ENCODE data around the gene UBE2Q2.
"Not testable (repeated sequence)": the region's sequence is repeated elsewhere in the genome, so short reads cannot be mapped to it uniquely, and the experiment has no call there.

UBE2Q2 gene

GRCh38 chr15:75862796-75863195, 19.5 kb downstream of the UBE2Q2 start:
- Histone ChIP-seq H3K4me2 (ENCODE audit: low read length) (no peak overlapping the region), H3K36me3 (ENCODE audit: control insufficient read depth, insufficient read depth, low read length) (no peaks in the 10 kb centered on the region), H3K4me3 (ENCODE audit: low read depth, low read length) (no peak overlapping the region), H3K9me3 (ENCODE audit: control insufficient read depth, low read length) (no peaks in the 10 kb centered on the region), H3K4me1 (no peaks in the 10 kb centered on the region), H3K27me3 (ENCODE audit: control insufficient read depth, insufficient read depth, low read length) (no peaks in the 10 kb centered on the region), H3K79me2 (no peaks in the 10 kb centered on the region), H3K9ac (no peak overlapping the region), H3K27ac (no peak overlapping the region), H2AFZ (no peak overlapping the region)
- no peak for TF ChIP-seq CTCF (IDR thresholded peaks at IDR 0.05)

DNA sequence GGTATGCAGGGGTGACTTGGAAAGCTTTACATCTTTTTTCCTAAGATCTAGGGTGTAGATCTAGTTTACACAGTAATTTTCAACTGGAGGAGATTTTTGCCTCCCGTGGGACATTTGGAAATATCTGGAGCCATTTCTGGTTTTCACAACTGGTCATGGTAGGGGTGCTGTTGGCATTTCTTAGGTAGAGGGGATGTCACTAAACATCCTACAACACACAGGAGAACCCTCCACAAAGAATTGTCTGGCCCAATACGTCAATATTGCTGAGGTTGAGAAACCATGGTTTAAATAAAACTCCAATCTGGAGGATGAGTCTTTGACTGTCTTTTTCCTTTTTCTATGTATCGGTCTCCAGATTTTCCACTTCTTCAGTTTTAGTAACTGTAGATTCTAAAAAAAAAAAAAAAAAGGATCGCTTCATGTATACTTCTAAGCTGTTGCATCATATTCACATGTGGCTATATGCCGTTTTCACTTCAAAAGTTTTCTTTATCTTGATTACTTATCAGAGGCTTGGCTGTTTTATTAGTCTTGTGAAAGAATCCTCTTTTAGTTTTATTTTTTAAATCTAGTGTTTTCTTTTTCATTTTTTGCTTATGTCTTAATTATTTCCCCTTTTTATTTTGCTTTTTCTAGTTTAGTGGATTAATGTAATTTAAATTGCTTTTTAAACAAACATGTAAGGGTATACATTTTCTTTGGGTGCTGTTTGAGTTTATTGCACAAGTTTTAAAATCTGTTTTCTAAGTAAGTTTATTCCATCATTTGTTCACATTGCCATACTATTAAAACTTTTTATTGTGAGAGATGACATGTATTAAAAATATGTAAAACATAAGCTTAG, 21.2 kb downstream of the UBE2Q2 start:
- Histone ChIP-seq H3K4me3 (ENCODE audit: low read depth, low read length) (no peak overlapping the region), H2AFZ (no peak overlapping the region), H3K9ac (no peak overlapping the region), H3K4me1 (no peaks in the 10 kb centered on the region), H3K27ac (no peak overlapping the region), H3K9me3 (ENCODE audit: control insufficient read depth, low read length) (no peaks in the 10 kb centered on the region), H3K4me2 (ENCODE audit: low read length) (no peak overlapping the region), H3K36me3 (ENCODE audit: control insufficient read depth, insufficient read depth, low read length) (no peaks in the 10 kb centered on the region), H3K27me3 (ENCODE audit: control insufficient read depth, insufficient read depth, low read length) (no peaks in the 10 kb centered on the region), H3K79me2 (no peaks in the 10 kb centered on the region)
- no peak for TF ChIP-seq CTCF (IDR thresholded peaks at IDR 0.05)

DNA sequence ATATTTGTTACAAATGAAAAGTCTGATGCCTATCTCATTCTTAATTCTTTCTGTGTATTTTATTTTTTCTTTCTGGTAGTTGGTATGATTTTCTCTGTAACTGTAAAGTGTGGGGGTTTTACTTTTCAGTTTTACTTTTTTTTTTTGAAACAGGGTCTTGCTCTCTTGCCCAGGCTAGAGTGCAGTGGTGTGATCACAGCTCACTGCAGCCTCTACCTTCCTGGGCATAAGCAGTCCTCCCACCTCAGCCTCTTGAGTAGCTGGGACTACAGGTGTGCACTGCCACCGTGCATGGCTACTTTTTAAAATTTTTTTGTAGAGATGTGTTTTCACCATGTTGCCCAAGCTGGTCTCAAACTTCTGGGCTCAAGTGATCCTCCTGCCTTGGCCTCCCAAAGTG, 22.8 kb downstream of the UBE2Q2 start:
- H3K27ac ChIP-seq; H3K4me3 ChIP-seq (ENCODE audit: low read depth, low read length); H2AFZ ChIP-seq; H3K9me3 ChIP-seq (ENCODE audit: control insufficient read depth, low read length); H3K4me1 ChIP-seq; H3K4me2 ChIP-seq (ENCODE audit: low read length); H3K79me2 ChIP-seq; H3K9ac ChIP-seq; H3K36me3 ChIP-seq (ENCODE audit: control insufficient read depth, insufficient read depth, low read length); H3K27me3 ChIP-seq (ENCODE audit: control insufficient read depth, insufficient read depth, low read length): not testable (repeated sequence)

- Histone ChIP-seq H3K27ac (no peak overlapping the region), H3K9me3 (ENCODE audit: control insufficient read depth, low read length) (no peaks in the 10 kb centered on the region)
Measured at GRCh38 chr15:75866916-75867315, 23.7 kb downstream of the UBE2Q2 start.

DNA sequence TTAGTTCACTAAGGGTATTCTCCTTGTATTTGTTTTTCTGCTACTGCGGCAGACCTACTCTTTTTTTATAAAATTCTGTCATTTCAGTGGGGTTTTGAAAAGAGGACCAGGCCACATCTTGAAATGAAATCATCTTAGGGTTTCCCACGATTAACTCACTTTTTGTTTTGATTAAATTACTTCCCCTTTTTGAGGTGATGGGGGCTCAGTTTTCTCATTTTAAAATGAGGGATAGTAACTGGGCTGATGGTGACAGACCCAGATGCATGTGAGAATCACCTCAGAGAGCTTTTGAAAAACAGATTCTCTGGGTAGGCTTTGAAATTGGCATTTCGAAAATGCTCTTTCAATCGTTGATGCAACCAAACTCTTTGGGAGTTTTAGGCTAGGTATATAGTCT, 24.2 kb downstream of the UBE2Q2 start:
- Histone ChIP-seq H3K79me2 (no peaks in the 10 kb centered on the region), H3K4me3 (ENCODE audit: low read depth, low read length) (no peak overlapping the region), H3K9ac (no peak overlapping the region), H3K9me3 (ENCODE audit: control insufficient read depth, low read length) (no peaks in the 10 kb centered on the region), H3K27me3 (ENCODE audit: control insufficient read depth, insufficient read depth, low read length) (no peaks in the 10 kb centered on the region), H3K27ac (no peak overlapping the region), H3K4me2 (ENCODE audit: low read length) (no peak overlapping the region), H3K36me3 (ENCODE audit: control insufficient read depth, insufficient read depth, low read length) (no peaks in the 10 kb centered on the region), H3K4me1 (no peaks in the 10 kb centered on the region), H2AFZ (no peak overlapping the region)
- TF ChIP-seq CTCF (IDR thresholded peaks at IDR 0.05), result no peak

More at GRCh38 chr15:75866916-75867315, 23.7 kb downstream of the UBE2Q2 start:
- Histone ChIP-seq H3K4me1 (no peaks in the 10 kb centered on the region), H3K79me2 (no peaks in the 10 kb centered on the region), H3K36me3 (ENCODE audit: control insufficient read depth, insufficient read depth, low read length) (no peaks in the 10 kb centered on the region), H3K4me3 (ENCODE audit: low read depth, low read length) (no peak overlapping the region), H3K9ac (no peak overlapping the region), H2AFZ (no peak overlapping the region), H3K4me2 (ENCODE audit: low read length) (no peak overlapping the region), H3K27me3 (ENCODE audit: control insufficient read depth, insufficient read depth, low read length) (no peaks in the 10 kb centered on the region)
- TF ChIP-seq CTCF (IDR thresholded peaks at IDR 0.05), result no peak
